Measurements from ENCODE around the gene PRKG1.
"Not testable (repeated sequence)": the region's sequence is repeated elsewhere in the genome, so short reads cannot be mapped to it uniquely, and the experiment has no call there.

PRKG1 gene

GRCh38 chr10:51711519-51711891 lies 637.2 kb downstream of the PRKG1 start:
- no peak for DNase-seq
- no peak overlapping the region for H3K4me3 Mint-ChIP-seq
- H3K27me3 Mint-ChIP-seq = peaks cover 10 to 14% of the 10 kb centered on the region in 2 donors
- no peak overlapping the region for H3K27ac Mint-ChIP-seq
- H3K9me3 Mint-ChIP-seq = no peaks in the 10 kb centered on the region
- no peak for ATAC-seq (replicated peaks)
- no peaks in the 10 kb centered on the region for H3K36me3 Mint-ChIP-seq (ENCODE audit: insufficient read depth)
- H3K4me1 Mint-ChIP-seq (ENCODE audit: low read depth in 2 of 2) = peaks cover 5 to 11% of the 10 kb centered on the region in 2 donors

- Mint-ChIP-seq H3K9me3 (no peaks in the 10 kb centered on the region), H3K36me3 (ENCODE audit: insufficient read depth) (no peaks in the 10 kb centered on the region), H3K27ac (no peak overlapping the region), H3K4me1 (ENCODE audit: low read depth in 2 of 2) (no peaks in the 10 kb centered on the region), H3K27me3 (peaks cover 34 to 40% of the 10 kb centered on the region in 2 donors), H3K4me3 (no peak overlapping the region)
- ATAC-seq (replicated peaks) = no peak
- DNase-seq = no peak
Observed at GRCh38 chr10:51716981-51717380, 642.7 kb downstream of the PRKG1 start.

GRCh38 chr10:51718804-51719291 lies 644.6 kb downstream of the PRKG1 start:
- Mint-ChIP-seq H3K27ac (no peak overlapping the region), H3K36me3 (ENCODE audit: insufficient read depth) (no peaks in the 10 kb centered on the region), H3K4me3 (no peak overlapping the region), H3K9me3 (no peaks in the 10 kb centered on the region), H3K4me1 (ENCODE audit: low read depth in 2 of 2) (no peaks in the 10 kb centered on the region), H3K27me3 (peaks cover 40% of the 10 kb centered on the region in 2 donors)
- DNase-seq (no peak), ATAC-seq (replicated peaks) (no peak)

DNA sequence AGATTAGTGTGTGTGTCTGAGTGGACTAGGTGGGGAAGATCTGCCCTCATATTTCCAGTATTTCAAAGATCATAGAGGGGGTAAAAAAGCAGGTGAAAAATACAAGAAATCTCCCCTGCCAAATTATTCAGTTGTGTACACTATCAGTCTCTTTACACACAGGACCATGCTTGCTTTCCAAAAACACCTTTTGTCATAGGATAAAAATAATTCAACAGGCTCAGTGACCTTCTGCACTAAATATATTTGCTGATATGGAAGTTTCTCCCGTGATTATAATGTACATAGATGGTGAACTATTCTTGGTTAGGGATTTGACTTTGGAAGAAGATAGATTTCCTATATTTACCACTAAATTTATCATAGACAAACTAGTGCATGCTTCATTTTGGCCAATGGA lies 649.8 kb downstream of the PRKG1 start:
- Mint-ChIP-seq H3K9me3 (no peaks in the 10 kb centered on the region), H3K4me3 (no peak overlapping the region), H3K27ac (no peak overlapping the region), H3K27me3 (peaks cover 7 to 8% of the 10 kb centered on the region in 2 donors), H3K4me1 (ENCODE audit: low read depth in 2 of 2) (no peaks in the 10 kb centered on the region), H3K36me3 (ENCODE audit: insufficient read depth) (no peaks in the 10 kb centered on the region)
- no peak for ATAC-seq (replicated peaks)
- no peak for DNase-seq

- ATAC-seq (replicated peaks) (no peak), DNase-seq (no peak)
- no peaks in the 10 kb centered on the region for H3K4me1 Mint-ChIP-seq (ENCODE audit: low read depth in 2 of 2)
Observed at GRCh38 chr10:51729822-51730555, 655.7 kb downstream of the PRKG1 start.

DNA sequence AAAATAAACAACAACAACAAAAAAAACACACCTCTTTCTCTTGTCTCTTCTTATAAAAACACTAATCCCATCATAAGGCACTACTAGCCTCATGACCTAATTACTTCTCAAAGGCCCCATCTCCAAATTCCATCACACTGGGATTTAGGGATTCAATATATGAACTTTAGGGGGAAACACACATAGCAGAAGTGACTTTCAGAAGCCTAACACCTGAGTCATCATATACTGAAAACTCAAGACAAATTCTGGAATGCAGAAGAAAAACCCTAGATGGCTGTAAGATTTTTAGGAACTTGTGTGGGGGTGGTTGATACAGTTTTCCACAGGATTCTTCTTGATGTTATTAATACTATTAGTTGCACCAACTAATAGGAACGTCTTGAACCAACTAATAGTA lies 658.8 kb downstream of the PRKG1 start:
- Mint-ChIP-seq H3K9me3 (no peaks in the 10 kb centered on the region), H3K4me1 (ENCODE audit: low read depth in 2 of 2) (no peaks in the 10 kb centered on the region), H3K27me3 (peaks cover 6 to 11% of the 10 kb centered on the region in 2 donors), H3K27ac (no peak overlapping the region), H3K4me3 (no peak overlapping the region), H3K36me3 (ENCODE audit: insufficient read depth) (no peaks in the 10 kb centered on the region)
- ATAC-seq (replicated peaks) (no peak), DNase-seq (no peak)

More at GRCh38 chr10:51729822-51730555, 655.7 kb downstream of the PRKG1 start:
- H3K36me3 Mint-ChIP-seq (ENCODE audit: insufficient read depth) = no peaks in the 10 kb centered on the region
- H3K4me3 Mint-ChIP-seq = no peak overlapping the region
- no peaks in the 10 kb centered on the region for H3K9me3 Mint-ChIP-seq
- H3K27me3 Mint-ChIP-seq = peaks cover 0 to 6% of the 10 kb centered on the region in 2 donors
- no peak overlapping the region for H3K27ac Mint-ChIP-seq

GRCh38 chr10:51743146-51743545 lies 668.9 kb downstream of the PRKG1 start:
- ATAC-seq (replicated peaks) (no peak), DNase-seq (no peak)
- Mint-ChIP-seq H3K4me3 (no peak overlapping the region), H3K4me1 (ENCODE audit: low read depth in 2 of 2) (no peaks in the 10 kb centered on the region), H3K36me3 (ENCODE audit: insufficient read depth) (no peaks in the 10 kb centered on the region), H3K27ac (no peak overlapping the region), H3K27me3 (peaks cover 3 to 10% of the 10 kb centered on the region in 2 donors), H3K9me3 (no peaks in the 10 kb centered on the region)

GRCh38 chr10:51744235-51745000 lies 670.1 kb downstream of the PRKG1 start:
- H3K36me3 Mint-ChIP-seq (ENCODE audit: insufficient read depth) = no peaks in the 10 kb centered on the region
- DNase-seq (no peak), ATAC-seq (replicated peaks) (no peak)
- no peak overlapping the region for H3K4me3 Mint-ChIP-seq
- H3K4me1 Mint-ChIP-seq (ENCODE audit: low read depth in 2 of 2) = no peaks in the 10 kb centered on the region
- no peaks in the 10 kb centered on the region for H3K9me3 Mint-ChIP-seq
- no peak overlapping the region for H3K27ac Mint-ChIP-seq
- peaks cover 0 to 10% of the 10 kb centered on the region in 2 donors for H3K27me3 Mint-ChIP-seq

DNA sequence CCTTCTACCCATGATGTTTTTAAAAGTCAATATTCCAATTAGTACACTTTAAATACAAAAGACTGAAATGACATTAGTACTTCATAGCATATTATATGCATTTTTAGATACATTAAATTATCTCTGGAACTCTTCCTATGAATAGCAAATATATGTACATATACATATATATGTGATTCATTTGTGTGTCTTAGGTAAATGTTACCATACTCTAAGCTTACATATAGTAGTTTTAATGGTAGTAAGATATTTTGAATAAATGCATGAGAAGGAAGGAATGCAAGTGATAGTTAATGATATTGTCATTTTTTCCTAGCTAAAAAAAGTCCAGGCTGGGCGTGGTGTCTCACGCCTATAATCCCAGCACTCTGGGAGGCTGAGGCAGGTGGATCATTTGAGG lies 671.1 kb downstream of the PRKG1 start:
- ATAC-seq (replicated peaks) (no peak), DNase-seq (no peak)
- H3K4me3 Mint-ChIP-seq = no peak overlapping the region
- H3K27ac Mint-ChIP-seq = no peak overlapping the region
- H3K36me3 Mint-ChIP-seq (ENCODE audit: insufficient read depth) = no peaks in the 10 kb centered on the region
- no peaks in the 10 kb centered on the region for H3K4me1 Mint-ChIP-seq (ENCODE audit: low read depth in 2 of 2)
- H3K9me3 Mint-ChIP-seq = no peaks in the 10 kb centered on the region
- peaks cover 0 to 10% of the 10 kb centered on the region in 2 donors for H3K27me3 Mint-ChIP-seq

DNA sequence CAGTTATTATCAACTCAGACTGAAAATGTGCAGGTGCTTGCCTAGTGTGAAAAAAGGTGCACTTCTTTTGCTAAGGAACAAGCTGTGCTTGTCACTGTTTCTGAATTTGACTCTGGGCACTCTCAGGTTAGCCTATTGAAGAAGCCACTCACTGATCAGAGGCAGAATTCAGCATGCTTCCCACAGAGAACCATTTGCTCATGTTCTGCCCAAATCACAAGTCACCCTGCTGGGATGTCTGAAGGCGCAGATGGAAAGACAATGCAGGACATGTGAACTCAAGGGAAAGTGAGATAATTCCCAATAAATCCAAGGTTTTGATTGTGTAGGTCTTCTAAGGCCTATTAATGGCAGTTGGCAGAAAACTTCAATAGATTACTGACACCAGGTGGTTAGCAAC lies 672.9 kb downstream of the PRKG1 start:
- Mint-ChIP-seq H3K27me3 (peaks cover 0 to 7% of the 10 kb centered on the region in 2 donors), H3K27ac (no peak overlapping the region), H3K36me3 (ENCODE audit: insufficient read depth) (no peaks in the 10 kb centered on the region), H3K4me3 (no peak overlapping the region), H3K9me3 (no peaks in the 10 kb centered on the region), H3K4me1 (ENCODE audit: low read depth in 2 of 2) (no peaks in the 10 kb centered on the region)
- ATAC-seq (replicated peaks) (no peak), DNase-seq (no peak)

DNA sequence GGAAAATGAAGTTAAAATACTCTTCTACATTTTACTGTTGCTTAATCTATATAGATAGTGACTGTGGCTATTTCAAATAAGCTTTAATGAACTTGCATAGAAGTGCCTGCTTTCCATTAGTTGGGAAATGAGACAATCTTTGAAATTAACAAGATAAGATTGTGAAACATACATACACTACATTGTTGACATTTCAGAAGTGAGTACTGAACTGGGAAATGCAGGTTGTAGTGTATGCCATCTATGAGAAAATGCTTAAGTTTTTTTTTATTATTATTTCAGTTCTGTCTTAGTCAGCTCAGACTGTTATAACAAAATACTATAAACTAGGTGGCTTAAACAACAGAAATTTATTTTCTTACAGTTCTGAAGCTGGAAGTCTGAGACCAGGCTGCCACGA lies 674.7 kb downstream of the PRKG1 start:
- Mint-ChIP-seq H3K9me3 (no peaks in the 10 kb centered on the region), H3K4me1 (ENCODE audit: low read depth in 2 of 2) (no peaks in the 10 kb centered on the region), H3K27me3 (no peaks in the 10 kb centered on the region), H3K27ac (no peak overlapping the region), H3K4me3 (no peak overlapping the region), H3K36me3 (ENCODE audit: insufficient read depth) (no peaks in the 10 kb centered on the region)
- no peak for ATAC-seq (replicated peaks)
- no peak for DNase-seq

DNA sequence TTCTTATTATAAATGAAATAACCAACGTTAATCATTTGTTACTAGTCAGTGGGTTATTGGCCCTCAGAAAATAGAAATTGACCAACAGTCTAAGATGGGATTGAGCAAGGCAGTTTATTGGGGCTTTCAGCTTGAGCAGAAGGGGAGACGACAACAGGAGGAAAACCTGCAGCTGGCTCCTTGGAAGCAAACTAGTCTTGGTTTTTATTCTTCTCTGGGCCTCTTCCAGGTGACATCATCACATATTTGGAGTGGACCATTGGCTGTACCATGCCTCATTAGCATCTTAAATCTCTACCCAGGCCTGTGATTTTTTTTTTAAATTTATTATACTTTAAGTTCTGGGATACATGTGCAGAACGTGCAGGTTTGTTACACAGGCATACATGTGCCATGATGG lies 684.1 kb downstream of the PRKG1 start:
- Mint-ChIP-seq H3K27ac (no peak overlapping the region), H3K9me3 (no peaks in the 10 kb centered on the region), H3K4me3 (no peak overlapping the region), H3K36me3 (ENCODE audit: insufficient read depth) (no peaks in the 10 kb centered on the region), H3K4me1 (ENCODE audit: low read depth in 2 of 2) (no peaks in the 10 kb centered on the region), H3K27me3 (no peaks in the 10 kb centered on the region)
- ATAC-seq (replicated peaks) (no peak), DNase-seq (no peak)

DNA sequence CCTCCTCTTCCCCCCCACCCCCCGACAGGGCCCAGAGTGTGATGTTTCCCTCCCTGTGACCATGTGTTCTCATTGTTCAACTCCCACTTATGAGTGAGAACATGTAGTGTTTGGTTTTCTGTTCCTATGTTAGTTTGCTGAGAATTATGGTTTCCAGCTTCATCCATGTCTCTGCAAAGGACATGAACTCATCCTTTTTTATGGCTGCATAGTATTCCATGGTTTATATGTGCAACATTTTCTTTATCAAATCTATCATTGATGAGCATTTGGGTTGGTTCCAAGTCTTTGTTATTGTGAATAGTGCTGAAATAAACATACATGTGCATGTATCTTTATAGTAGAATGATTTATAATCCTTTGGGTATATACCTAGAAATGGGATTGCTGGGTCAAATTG lies 684.6 kb downstream of the PRKG1 start:
- not testable (repeated sequence) for H3K4me3 Mint-ChIP-seq, H3K27me3 Mint-ChIP-seq

More for the DNA sequence above, 684.6 kb downstream of the PRKG1 start:
- not testable (repeated sequence) for H3K4me1 Mint-ChIP-seq (ENCODE audit: low read depth in 2 of 2); DNase-seq; H3K27ac Mint-ChIP-seq; H3K9me3 Mint-ChIP-seq; ATAC-seq (replicated peaks); H3K36me3 Mint-ChIP-seq (ENCODE audit: insufficient read depth)

All from effector memory CD8-positive, alpha-beta T cell (primary cell).